GM19099 (cell line): Measurements from ENCODE around the gene CACNB4.

ENCODE experiments used
- POLR2A ChIP-seq: IDR thresholded peaks from 3 replicates; pipeline ENCODE4 v1.6.1; 2011; ENCODE audit warnings: low read depth; ENCODE audit not compliant: insufficient read length; ENCODE audit errors: extremely low read depth

CACNB4 gene

GRCh38 chr2:151914989-151915628, 183.7 kb downstream of the CACNB4 start:
- TF ChIP-seq POLR2A = no peak

DNA sequence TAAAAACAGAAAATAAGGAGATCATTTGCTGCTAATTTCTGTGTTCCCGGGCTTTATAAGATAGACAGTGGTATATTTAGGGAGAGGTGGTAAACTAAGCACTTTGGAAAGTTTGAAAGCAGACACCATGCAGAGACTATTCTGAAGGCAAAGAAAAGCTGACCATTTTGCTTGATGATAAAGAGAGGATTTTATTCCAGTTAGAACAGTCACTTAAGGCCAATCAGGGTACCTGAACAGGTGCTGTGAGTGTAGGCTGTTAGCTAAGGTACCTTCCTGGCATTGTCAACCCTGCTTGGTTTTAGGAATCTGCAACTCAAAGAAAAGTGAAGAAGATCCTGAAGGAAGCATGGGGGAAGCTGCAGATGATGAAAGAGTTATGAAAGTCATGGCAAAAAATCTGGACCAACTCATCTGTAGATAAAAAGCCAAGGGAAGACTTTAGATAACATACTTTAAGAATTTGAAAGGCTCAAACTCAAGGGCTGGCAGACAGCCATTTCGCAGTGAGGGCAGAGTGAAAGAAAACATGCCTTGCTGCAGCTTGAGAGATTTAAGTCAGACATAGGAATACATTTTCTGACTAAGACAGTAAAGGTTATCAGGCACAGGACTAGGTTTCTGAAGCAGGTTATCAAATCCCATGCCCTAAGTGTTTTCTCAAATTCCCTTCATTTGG, 190.5 kb downstream of the CACNB4 start:
- TF ChIP-seq POLR2A = no peak

DNA sequence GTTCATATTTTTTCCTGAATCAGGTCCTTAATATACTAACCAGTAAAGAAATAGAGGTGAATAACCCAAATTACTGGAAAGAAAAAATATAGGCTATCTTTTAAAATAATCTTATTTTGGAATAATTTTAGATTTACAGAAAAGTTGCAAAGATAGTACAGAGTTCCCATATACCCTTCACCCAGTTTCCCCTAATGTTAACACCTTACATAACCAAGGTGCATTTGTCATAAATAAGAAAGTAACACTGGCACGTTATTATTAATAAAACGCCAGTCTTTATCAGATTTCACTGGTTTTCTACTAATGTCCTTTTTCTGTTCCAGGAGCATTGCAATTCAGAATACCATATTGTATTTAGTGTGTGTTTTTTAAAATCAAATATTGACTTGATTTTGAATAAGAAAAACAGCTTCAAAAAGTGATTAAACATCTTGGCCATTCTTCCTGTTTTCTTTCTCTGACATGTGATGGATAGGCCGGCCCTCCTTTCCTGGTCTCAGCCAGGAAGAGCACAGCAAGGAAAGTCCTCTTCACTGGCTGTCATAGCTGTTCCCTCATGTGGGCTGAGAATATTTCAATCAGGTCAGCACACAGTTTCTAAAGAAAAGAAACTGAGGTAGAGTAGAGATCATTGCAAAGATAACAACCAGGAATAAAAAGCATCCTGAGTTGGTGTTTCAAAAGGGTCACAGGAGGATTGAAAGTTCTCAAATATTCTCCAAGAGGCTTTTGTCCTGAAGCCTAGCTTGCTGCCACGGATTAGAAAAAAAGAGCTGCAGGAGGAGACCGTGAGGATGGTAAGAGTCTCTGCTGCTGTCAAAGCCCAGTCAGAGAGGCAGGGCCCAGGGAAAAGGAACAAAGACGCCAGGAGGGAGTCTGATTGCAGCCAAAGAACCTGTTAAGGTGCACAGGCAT, 191.3 kb downstream of the CACNB4 start:
- no peak for TF ChIP-seq POLR2A

DNA sequence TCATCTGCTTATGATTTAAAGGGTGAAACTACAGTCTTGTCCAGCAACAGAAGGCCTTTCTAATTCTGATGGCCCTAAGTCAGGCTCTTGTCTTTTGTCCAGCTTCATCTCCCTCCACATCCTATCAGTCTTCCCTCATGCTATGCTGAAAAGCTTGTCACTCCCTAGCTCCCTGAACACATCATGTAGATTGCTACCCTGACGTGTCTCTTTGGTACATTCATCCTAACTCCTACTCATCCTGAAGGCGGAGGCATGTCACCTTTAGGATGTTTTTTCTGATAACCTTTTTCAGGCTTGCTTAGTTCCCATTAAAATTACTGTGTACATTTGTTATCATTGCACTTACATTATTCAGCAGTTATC, 192.2 kb downstream of the CACNB4 start:
- TF ChIP-seq POLR2A = no peak

GRCh38 chr2:151905963-151906632, 192.7 kb downstream of the CACNB4 start:
- TF ChIP-seq POLR2A = no peak

DNA sequence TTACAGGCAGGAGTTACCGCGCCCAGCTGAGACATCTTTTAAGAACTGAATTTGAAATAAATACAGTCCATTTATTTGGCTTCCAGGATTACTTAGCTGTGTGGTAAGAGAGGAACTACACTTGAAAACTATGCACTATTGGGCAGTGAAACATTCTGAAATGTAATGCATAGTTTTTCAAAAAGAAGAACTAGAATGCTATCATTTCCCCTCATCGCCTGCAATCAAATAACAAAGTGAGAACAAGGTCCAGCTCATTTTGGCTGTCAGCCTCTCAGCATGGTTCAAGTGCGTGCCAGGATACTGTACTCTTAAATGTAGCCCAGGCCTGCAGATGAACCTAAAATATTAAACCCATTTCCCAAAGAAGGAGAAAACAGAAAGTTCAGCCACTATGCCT, 194.0 kb downstream of the CACNB4 start:
- TF ChIP-seq POLR2A = no peak

DNA sequence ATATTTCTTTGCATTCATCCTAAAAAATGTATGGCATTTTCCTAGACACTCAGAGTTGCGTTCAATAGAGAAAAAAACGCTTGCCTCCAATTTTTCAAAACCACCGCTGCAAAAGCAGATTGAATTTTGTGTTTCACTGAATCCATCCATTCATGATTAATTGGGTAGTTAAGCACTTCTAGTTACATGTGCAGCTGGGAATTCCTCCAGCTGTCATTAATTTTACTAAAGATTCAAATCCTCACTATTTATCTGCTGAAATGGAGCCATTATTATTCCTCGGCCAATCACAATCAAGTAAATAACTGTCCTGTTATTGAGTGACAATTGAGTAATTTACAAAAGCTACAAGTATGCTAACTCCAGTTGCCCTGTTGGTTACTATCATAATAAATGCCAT, 194.8 kb downstream of the CACNB4 start:
- no peak for TF ChIP-seq POLR2A

DNA sequence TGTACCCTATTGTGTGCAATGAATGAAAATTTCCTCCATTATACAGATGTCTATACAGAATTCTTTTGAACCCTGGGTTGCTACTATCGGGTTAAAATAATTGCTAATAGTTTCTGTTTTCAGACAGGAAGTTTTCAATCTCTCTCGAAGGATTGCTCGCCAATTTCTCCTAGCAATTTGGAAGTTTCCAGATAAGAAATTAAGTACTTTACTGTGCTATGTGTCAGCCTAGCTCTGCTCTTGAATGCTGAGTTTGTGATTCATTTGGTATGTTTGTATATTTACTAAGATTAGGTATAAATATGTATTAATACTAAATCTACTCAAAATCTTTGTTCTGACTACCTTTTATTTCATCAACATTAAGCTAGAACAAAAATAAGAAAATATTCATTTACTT, 196.0 kb downstream of the CACNB4 start:
- no peak for TF ChIP-seq POLR2A

DNA sequence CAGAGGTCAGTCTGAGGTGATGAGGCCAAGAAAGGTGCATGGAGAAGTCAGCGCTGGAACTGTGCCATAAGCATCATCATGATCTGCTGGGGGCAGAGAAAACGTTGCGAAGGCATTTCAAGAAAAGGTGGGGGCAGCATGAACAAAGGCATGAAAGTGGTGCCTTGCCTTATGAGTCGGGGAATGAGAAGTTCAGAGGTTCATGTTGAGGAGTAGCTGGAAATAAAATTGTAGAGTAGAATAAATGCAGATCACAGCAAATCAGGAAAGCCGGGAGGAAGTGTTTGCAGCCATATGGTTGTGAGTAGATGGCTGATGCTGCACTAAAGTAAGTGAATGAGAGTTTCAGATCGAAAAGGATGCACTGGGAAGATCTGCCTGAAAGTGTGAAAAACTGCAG, 198.5 kb downstream of the CACNB4 start:
- TF ChIP-seq POLR2A = no peak

GRCh38 chr2:151899156-151899555, 199.7 kb downstream of the CACNB4 start:
- TF ChIP-seq POLR2A = no peak

DNA sequence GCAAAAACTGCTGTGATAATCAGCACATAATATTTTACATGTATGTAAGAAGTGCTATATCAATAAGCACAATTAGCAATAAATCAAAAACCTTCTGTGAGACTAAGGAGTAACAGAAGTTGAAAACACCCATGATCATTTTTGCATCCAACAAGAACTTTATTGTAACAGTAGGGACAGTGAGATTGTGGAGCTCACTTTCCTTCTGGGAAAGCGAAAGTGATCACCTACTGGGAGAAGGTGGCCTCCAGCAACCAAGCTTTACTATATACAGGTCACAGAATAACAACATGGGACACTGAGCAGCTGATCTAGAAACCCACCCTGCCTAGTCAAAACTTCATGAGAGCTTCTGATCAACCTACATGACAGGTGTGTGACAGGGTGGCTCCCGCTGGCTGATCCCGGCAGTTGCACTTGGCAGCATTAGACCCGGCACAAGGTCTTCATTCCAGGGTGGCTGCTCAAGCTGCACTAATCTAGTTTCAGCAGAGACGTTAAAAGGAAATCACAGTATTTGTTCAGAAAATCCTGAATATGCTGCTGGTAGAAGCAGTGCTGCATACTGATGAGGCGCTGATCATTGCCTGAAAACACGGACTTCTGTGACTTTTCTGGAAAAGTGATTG, 207.2 kb downstream of the CACNB4 start:
- TF ChIP-seq POLR2A = no peak

- TF ChIP-seq POLR2A = no peak
Measured at GRCh38 chr2:151887164-151887563, 211.7 kb downstream of the CACNB4 start.

- TF ChIP-seq POLR2A = no peak
Measured at GRCh38 chr2:151886241-151886640, 212.6 kb downstream of the CACNB4 start.

DNA sequence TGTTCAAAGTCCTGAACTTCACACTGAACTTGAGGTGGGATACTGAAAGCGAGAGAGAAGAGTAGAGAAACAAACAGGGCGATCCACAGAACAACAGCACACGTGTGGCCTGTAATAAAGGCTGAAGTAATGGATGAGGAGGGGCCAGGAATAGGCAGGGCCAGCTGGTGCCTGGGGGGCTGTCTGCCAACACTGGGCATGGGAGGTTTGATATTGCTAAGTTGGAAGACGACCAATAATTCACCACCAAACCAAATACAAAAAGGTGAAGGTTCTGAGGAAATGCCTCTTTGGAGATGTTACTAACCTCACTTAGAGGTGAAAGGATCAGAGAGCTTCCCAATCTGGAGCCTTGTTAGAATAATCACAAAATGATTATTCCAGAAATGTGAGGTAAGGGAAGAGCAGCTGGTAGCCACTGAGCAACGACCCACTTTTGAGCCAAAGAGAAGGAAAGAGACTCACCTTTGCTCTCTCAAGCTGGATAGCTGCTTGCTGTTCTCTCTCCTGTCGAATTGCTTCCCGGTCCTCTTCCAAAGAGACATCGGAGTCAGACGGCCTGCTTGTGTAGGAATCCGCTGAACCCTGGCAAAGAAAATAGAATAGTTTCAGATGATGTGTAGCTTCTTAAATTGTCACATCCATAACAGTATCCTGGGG, 215.9 kb downstream of the CACNB4 start:
- no peak for TF ChIP-seq POLR2A
